Measurements from ENCODE around the gene UBXN11. TPM values are rescaled to one million over a fixed set of nuclear protein-coding genes. Genes with fewer than 3 reads are reported as not detected.

The UBXN11 gene
- polyA plus RNA-seq, 1 donor from 2014 or later: 18.5 TPM

GRCh38 chr1:26286064-26286416 lies 20.4 kb downstream of the UBXN11 start:
- Histone ChIP-seq H3K36me3 (ENCODE audit: insufficient read depth, low read length) (no peaks in the 10 kb centered on the region), H3K4me3 (ENCODE audit: low read length) (no peak overlapping the region), H3F3A (ENCODE audit: insufficient read depth, low read length, poor library complexity, severe bottlenecking) (no peaks in the 10 kb centered on the region), H3K27me3 (ENCODE audit: insufficient read depth, low read depth, low read length) (no peaks in the 10 kb centered on the region), H3K9me2 (ENCODE audit: insufficient read depth, low read length) (no peaks in the 10 kb centered on the region), H3K79me2 (replicated peaks; ENCODE audit: insufficient read depth, low read length) (no peaks in the 10 kb centered on the region), H3K4me2 (ENCODE audit: low read length) (no peak overlapping the region), H4K20me1 (ENCODE audit: insufficient read depth) (no peaks in the 10 kb centered on the region), H2AFZ (ENCODE audit: low read depth, low read length) (no peak overlapping the region), H3K27ac (ENCODE audit: low read length) (no peak overlapping the region), H3K9ac (ENCODE audit: low read length) (no peak overlapping the region), H3K9me3 (ENCODE audit: low read length) (no peaks in the 10 kb centered on the region)
- TF ChIP-seq, protein P1, sequence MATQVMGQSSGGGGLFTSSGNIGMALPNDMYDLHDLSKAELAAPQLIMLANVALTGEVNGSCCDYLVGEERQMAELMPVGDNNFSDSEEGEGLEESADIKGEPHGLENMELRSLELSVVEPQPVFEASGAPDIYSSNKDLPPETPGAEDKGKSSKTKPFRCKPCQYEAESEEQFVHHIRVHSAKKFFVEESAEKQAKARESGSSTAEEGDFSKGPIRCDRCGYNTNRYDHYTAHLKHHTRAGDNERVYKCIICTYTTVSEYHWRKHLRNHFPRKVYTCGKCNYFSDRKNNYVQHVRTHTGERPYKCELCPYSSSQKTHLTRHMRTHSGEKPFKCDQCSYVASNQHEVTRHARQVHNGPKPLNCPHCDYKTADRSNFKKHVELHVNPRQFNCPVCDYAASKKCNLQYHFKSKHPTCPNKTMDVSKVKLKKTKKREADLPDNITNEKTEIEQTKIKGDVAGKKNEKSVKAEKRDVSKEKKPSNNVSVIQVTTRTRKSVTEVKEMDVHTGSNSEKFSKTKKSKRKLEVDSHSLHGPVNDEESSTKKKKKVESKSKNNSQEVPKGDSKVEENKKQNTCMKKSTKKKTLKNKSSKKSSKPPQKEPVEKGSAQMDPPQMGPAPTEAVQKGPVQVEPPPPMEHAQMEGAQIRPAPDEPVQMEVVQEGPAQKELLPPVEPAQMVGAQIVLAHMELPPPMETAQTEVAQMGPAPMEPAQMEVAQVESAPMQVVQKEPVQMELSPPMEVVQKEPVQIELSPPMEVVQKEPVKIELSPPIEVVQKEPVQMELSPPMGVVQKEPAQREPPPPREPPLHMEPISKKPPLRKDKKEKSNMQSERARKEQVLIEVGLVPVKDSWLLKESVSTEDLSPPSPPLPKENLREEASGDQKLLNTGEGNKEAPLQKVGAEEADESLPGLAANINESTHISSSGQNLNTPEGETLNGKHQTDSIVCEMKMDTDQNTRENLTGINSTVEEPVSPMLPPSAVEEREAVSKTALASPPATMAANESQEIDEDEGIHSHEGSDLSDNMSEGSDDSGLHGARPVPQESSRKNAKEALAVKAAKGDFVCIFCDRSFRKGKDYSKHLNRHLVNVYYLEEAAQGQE (IDR thresholded peaks at IDR 0.05; ENCODE audit: borderline replicate concordance): no peak
- TF ChIP-seq EZH2 (IDR thresholded peaks at IDR 0.05; ENCODE audit: borderline replicate concordance, insufficient read depth, low read length, poor library complexity, severe bottlenecking): no peak

DNA sequence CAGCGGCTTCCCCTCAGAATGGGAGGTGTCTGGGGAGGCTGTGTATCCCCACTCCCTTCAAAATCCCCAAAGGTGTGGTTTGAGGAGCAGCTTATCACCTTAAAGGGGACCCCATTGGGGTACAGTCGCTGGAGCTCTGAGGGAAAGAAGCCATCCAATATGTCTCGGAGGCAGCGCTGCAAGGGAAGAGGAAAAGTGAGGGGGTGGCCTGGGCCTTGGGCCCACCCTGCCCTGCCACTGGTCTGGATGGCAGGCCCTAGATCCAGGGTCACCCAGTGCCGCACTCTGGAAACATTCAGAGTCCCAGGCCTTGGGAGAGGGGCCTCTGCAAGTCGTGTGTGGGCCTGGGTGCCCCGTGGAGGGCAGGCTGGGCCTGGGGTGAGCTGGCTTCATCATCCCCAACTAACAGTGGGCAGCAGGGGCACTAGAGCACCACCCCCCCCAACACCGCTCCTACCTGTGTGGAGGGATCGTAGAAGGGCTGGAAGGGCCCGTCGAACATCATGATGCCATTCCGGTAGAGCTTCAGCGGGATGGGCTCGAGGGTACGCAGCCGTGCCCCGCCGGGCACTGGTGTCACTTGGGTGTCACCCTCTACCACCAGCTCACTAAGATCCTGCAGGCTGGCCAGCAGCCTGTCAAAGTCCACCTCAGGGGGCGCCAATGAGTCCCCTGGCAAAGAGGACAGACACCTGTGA lies 20.9 kb downstream of the UBXN11 start:
- Histone ChIP-seq H4K20me1 (ENCODE audit: insufficient read depth) (no peaks in the 10 kb centered on the region), H3K27me3 (ENCODE audit: insufficient read depth, low read depth, low read length) (no peaks in the 10 kb centered on the region), H3K9ac (ENCODE audit: low read length) (no peak overlapping the region), H3K9me3 (ENCODE audit: low read length) (no peaks in the 10 kb centered on the region), H3K79me2 (replicated peaks; ENCODE audit: insufficient read depth, low read length) (no peaks in the 10 kb centered on the region), H3K4me2 (ENCODE audit: low read length) (no peak overlapping the region), H3F3A (ENCODE audit: insufficient read depth, low read length, poor library complexity, severe bottlenecking) (no peaks in the 10 kb centered on the region), H3K27ac (ENCODE audit: low read length) (no peak overlapping the region), H3K36me3 (ENCODE audit: insufficient read depth, low read length) (no peaks in the 10 kb centered on the region), H3K9me2 (ENCODE audit: insufficient read depth, low read length) (no peaks in the 10 kb centered on the region), H3K4me3 (ENCODE audit: low read length) (no peak overlapping the region), H2AFZ (ENCODE audit: low read depth, low read length) (no peak overlapping the region)
- TF ChIP-seq POLR2AphosphoS5 (IDR thresholded peaks at IDR 0.05): no peak
- TF ChIP-seq, protein P1 (IDR thresholded peaks at IDR 0.05; ENCODE audit: borderline replicate concordance): no peak
- TF ChIP-seq SMC3 (conservative IDR thresholded peaks at IDR 0.05; ENCODE audit: poor library complexity): peak; percentile 2

All from neural cell (in vitro differentiated cells).